ENCODE measurements around the gene CACNA1A.
"Not testable (repeated sequence)": the region's sequence is repeated elsewhere in the genome, so short reads cannot be mapped to it uniquely, and the experiment has no call there.

Gene CACNA1A

DNA sequence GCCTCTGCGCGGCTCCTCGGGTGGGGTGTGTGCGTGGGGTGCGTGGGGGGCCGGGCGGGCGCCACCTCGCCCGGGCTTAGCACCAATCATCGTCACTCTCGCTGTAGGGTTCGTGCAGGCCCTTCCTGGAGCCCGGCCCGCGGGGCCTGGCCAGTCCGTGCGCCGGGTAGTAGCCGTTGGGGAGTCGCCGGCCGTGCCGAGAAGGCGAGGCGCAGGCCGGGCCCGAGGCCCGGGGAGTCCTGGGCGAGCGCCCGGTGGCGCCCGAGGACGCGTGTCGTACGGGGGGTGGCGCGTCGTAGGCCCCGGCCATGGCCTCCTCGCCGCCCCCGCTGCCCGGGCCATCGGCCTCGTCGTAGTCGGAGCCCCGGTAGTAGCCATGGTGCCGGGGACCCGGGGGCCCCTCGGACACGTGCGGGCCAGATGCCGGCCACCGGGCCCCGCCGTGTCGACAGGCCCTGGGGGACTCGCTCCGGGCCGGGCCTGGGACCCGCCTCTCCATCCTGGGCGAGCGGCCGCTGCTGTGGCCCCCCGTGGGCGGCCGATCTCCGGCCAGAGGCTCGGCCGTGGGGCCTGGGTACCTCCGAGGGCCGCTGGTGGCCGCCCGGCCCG lies 298.9 kb downstream of the CACNA1A start:
- no peak for DNase-seq (ENCODE audit: low read depth)
- TF ChIP-seq, protein P1, sequence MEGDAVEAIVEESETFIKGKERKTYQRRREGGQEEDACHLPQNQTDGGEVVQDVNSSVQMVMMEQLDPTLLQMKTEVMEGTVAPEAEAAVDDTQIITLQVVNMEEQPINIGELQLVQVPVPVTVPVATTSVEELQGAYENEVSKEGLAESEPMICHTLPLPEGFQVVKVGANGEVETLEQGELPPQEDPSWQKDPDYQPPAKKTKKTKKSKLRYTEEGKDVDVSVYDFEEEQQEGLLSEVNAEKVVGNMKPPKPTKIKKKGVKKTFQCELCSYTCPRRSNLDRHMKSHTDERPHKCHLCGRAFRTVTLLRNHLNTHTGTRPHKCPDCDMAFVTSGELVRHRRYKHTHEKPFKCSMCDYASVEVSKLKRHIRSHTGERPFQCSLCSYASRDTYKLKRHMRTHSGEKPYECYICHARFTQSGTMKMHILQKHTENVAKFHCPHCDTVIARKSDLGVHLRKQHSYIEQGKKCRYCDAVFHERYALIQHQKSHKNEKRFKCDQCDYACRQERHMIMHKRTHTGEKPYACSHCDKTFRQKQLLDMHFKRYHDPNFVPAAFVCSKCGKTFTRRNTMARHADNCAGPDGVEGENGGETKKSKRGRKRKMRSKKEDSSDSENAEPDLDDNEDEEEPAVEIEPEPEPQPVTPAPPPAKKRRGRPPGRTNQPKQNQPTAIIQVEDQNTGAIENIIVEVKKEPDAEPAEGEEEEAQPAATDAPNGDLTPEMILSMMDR (conservative IDR thresholded peaks at IDR 0.05; ENCODE audit: low read depth, low read length): no peak
- no peak overlapping the region for H3K4me3 ChIP-seq (ENCODE audit: low read length)

DNA sequence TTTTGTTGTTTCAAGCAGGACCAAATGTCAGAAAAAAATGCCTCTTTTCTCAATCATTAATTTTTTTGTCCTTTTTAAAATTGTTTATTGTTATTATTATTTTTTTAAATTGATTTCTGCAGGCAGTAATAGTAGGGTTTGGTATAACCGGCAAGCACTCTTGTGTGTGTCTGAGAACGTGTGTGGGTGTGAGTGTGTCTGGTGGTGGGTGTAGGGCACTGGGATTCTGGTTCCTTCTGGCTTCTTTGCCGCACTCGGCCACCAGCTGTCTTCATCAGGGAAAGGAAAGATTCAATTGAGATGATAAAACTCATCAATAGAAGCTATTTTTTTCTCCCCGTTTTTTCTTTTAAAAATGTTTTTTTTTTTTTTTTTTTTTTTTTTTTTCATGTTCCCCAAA lies 299.7 kb downstream of the CACNA1A start:
- no peak overlapping the region for H3K4me3 ChIP-seq (ENCODE audit: low read length)
- TF ChIP-seq, protein P1 (conservative IDR thresholded peaks at IDR 0.05; ENCODE audit: low read depth, low read length): no peak
- no peak for DNase-seq (ENCODE audit: low read depth)

DNA sequence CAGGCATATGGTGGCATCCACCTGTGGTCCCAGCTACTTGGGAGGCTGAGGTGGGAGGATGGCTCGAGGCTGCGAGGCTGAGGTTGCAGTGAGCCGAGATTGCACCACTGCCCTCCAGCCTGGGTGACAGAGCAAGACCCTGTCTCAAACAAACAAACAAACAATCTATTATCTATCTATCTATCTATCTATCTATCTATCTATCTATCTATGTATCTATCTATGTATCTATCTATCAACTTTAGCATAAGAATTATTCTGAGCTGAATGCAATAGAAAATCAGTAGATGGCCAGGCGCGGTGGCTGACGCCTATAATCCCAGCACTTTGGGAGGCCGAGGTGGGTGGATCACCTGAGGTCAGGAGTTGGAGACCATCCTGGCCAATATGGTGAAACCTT lies 304.2 kb downstream of the CACNA1A start:
- H3K4me3 ChIP-seq (ENCODE audit: low read length); DNase-seq (ENCODE audit: low read depth): not testable (repeated sequence)

DNA sequence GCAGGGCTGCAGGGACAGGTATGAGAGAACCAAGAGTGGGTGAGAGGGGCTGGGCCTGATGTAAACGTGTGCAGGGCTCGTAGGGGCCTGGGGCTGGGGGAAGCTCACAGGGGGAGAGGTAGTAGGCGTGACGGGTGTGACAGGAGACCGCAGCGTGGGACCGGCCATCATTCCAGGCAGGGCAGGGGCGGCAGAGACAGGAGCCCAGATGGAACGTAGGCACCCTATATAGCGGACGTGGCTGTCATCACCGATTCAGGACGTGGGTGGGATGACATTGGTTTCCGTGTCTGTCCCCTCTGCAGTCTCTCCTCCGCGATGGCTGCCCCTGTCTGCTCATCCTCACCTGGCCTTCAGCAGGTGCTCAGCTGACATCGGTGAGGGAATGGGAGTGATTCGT lies 307.6 kb downstream of the CACNA1A start:
- TF ChIP-seq, protein P1 (conservative IDR thresholded peaks at IDR 0.05; ENCODE audit: low read depth, low read length): no peak
- H3K4me3 ChIP-seq (ENCODE audit: low read length): no peak overlapping the region
- DNase-seq (ENCODE audit: low read depth): no peak

DNA sequence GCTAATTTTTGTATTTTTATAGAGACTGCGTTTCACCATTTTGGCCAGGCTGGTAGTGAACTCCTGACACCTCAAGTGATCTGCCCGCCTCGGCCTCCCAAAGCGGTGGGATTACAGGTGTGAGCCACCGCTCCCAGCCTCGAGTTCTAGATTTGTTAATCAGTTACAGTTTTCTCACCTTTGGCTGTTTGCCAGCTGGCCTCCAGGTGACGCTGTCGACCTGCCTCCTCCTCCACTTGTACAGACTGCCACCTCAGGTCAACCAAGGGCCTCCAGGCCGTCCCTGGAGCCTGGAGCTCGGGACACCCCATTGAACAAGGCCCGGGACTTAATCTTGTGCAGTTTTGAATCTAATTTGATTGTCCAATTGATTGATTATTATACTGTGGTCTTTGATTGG lies 310.6 kb downstream of the CACNA1A start:
- TF ChIP-seq, protein P1 (conservative IDR thresholded peaks at IDR 0.05; ENCODE audit: low read depth, low read length): peak; percentile 12
- DNase-seq (ENCODE audit: low read depth): no peak
- no peak overlapping the region for H3K4me3 ChIP-seq (ENCODE audit: low read length)

DNA sequence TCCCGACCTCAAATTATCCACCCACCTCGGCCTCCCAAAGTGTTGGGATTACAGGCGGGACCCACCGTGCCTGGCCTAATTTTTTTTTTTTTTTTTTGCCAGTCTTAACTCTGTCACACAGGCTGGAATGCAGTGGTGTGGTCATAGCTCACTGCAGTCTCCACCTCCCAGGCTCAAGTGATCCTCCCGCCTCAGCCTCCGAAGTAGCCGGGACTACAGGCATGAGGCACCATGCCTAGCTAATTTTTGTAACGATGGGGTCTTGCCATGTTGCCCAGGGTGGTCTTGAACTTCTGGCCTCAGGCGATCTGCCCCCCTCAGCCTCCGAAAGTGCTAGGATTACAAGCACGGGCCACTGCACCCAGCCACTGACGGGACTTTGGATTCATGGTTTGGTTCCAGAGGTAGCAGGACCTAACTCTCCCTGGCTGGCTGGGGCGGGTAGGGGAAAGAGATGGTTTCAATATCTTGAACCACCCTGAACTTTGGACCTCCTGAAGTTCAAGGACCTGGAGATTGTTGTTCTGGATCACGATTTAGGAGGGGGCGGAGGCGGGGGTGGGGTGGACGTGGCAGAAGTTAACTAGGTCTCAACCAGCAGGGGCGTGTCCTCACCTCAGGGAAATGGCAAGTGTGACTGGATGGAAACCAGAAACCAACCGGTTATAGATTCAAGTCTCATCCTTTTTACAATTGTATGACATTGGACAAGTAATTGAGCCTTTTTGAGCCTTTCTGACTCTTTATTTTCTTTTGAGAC lies 315.3 kb downstream of the CACNA1A start:
- no peak overlapping the region for H3K4me3 ChIP-seq (ENCODE audit: low read length)
- DNase-seq (ENCODE audit: low read depth): no peak
- TF ChIP-seq, protein P1 (conservative IDR thresholded peaks at IDR 0.05; ENCODE audit: low read depth, low read length): no peak

DNA sequence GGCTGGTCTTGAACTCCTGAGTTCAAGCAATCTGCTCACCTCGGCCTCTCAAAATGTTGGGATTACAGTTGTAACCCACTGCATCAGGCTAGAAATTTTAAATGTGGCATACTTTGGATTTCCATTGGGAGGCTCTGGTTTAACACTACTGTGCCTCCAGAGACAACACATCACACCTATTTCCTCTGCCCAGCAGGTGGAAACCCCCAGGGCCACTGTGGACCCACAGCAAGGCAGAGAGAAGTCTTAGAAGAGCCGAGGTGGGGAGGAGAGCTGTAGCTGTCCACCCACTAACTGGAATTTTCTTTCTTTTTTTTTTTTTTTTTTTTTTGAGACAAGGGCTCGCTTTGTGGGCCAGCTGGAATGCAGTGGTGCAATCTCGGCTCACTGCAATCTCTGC lies 316.7 kb downstream of the CACNA1A start:
- no peak for DNase-seq (ENCODE audit: low read depth)
- no peak overlapping the region for H3K4me3 ChIP-seq (ENCODE audit: low read length)
- TF ChIP-seq, protein P1 (conservative IDR thresholded peaks at IDR 0.05; ENCODE audit: low read depth, low read length): no peak

Data from retinal pigment epithelial cell (primary cell).